Activated CD4-positive, CD25-positive, alpha-beta regulatory T cell treated with anti-CD3 and anti-CD28 coated beads, Interleukin-2, amount 50 U/mL, for 16 hours (primary cell): ENCODE data around the gene RFLNA.

Experiments used
- DNase-seq: peaks from one replicate; pipeline ENCODE4 v3.0.0-alpha.2; 2020; ENCODE audit warnings: low read depth, low spot score

RFLNA gene

DNA sequence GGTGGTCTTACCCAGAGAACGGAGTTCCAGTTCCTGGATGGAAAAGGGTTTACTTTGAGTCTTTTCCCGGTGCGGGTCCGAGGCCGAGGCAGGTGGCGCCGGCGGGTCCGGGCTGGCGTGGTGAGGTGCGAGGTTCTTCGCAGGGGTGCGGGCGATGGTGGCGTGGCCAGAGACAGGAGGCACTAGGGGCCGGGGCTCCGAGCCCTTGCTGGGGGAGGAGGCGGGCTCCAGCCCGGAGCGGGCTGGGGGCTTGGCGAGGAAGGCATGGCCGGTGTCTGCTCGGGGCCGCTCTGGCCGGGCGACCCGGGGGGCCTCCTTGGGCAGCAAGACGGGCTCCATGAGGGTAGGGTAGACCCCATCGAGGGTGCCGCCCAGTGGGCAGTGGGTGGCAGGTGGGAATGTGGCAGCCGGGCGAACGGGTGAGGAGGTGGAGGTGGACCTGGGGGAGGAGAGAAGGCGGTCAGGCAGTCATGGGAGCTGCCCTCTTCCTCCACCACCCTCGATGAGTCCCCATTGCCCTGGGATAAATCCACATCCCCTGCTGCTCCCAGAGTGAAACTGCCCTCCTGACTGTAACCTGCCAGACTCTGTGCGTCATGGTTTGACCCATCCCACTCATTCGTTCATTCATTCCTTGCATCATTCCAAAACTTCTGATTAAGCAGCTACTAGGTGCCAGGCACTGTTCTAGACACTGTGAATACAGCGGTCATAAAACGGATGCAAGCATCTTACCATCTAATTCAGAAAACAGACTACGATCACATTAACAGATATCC lies 42.0 kb downstream of the RFLNA start:
- no peak for DNase-seq

DNA sequence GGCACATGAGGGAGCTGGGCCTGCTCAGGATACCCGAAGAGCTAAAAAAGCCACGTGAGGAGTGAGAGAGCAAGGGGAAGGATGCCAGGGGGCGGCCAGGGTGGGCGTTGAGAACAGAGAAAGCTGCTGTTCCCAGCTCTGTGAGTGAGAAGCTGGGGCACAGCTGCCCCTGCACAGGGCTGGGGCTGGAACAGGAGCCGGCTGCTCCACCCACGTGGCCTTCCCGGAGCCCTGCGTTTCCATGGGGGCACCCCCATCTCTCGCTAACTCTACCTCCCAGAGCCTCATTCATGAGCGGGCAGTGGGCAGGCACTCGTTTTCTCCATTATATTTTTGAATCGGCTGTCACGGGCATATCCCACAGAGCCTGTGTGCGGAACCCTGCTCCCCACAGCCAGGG lies 42.7 kb downstream of the RFLNA start:
- DNase-seq, result no peak

DNA sequence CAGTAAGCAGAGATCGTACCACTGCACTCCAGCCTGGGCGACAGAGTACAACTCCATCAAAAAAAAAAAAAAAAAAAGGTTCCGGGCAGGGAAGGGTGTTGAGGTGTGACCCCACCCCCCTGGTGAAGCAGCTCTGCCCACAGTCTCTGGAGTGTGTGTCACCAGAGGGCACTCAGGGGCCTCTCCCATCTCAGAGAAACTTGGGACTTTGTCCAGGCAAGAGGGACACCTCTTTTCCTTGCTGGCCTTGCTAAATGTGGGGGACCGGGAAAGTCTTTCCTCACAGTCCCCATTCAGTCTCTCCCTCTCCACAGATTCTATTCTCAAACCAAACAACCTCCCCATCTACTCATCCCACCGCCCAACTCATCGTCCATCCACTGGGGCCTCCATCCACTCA lies 43.6 kb downstream of the RFLNA start:
- DNase-seq, result no peak

DNA sequence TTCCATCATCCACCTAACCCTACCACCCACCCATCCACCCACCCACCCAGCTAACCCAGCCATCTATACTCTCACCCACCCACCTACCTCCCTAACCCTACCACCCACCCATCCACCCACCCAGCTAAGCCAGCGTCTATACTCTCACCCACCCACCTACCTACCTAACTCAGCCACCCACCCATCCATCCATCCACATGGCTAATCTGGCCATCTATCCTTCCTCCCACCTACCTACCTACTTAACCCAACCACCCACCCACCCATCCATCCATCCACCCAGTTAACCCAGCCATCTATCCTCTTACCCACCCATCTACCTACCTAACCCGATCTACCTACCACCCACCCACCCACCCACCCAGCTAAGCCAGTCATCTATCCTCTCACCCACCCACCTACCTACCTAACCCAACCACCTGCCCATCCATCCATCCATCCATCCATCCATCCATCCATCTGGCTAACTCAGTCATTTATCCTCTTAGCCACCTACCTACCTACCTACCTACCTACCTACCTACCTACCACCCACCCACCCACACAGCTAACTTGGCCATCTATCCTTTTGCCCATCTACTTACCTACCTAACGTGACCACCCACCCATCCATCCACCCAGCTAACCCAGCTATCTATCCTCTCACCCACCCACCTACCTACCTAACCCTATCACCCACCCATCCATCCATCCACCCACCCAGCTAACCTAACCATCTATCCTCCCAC lies 44.1 kb downstream of the RFLNA start:
- DNase-seq, result no peak

DNA sequence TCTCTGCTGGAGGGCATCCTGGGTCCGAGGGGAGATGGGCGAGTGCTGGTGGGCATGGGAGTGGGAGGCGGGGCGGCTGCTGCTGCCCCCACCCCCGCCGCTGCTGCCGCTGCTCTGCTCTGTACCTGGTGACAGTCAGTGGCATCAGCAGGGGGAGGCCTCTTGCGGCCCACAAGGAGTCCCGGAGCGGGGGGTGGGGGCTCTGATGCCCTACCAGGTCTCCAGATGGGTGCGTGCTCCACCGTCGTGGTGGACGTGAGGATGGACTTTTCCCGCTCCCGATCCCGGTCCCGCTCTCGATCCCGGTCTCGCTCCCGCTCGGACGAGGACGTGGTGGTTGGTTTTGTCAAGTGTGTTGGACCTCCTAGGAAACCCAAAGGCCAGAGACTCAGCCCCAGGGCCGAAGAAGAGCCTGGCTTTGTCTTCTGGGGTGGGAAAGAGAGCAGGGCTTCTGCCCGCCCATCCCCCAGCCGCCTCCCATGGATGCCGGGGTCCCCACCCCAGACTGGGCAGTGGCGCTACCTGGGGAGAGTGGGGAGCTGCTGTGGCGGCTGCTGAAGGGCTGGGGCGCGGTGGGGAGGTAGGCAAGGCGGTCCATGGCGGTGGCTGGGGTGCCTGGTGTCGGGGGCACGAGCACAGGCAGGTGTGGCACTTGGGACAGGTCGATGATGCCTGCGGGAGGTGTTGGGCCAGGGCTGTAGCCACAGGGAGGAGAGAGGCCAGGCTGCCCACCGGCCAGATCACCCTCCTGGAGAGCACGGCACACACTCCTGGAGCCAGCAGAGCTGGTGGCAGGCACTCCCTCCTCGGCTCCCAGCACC lies 45.4 kb downstream of the RFLNA start:
- DNase-seq, result no peak

DNA sequence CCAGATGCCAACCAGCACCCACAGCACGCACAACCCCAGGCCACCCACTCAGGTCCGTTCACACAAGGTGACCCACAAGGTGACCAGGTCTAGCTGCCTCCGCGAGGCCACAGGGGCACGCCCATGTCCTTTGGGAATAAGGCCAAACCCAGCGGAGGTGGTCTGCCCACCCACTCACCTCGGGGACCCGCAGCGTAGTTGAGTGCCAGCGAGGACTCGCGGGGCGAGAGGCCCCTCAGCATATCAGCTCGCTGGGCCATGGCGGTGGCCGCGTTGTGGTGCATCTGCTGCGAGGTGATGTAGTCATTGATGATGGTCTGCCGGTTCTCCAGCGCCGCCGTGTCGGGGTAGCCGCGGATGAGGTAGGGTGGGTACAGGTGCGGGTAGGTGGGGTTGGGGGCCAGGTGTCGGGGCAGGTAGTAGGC lies 46.8 kb downstream of the RFLNA start:
- no peak for DNase-seq

DNA sequence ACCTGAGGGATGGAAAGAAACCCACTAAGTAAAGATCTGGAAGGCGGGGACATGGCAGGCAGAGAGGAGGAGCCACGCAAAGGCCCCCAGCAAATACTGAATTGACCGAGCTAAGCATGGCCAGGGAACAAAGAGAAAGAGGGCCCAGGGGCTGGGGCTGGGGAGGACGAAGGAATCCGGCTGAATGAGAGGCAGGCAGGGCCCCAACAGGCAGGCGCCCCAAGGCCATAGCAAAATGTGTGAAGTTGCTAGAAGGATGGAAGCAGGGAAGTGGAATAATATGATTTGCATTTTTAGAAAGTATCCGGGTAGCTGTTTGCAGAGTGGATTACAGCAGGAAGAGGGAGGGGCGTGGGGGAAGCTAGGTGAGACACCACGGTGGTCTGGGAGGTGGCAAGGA lies 49.1 kb downstream of the RFLNA start:
- DNase-seq, result no peak

DNA sequence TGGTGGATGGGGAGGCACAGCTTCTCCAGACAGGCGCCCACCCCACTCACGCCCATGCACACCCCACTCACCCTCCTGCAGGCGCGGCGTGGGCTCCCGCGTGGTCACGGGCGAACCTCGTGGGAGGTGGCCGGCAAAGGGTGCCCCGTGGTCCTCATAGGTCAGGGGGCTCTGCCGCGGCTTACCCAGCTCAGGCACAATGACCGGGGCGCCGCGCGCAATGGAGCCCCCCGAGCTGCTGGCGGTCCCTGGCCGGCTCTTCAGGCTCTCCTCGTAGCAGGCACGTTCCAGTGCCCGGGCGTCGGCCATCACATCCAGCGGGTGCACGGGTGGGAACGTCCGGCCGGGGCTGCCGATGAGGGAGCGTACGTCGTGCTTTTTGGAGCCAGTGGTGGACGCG lies 49.6 kb downstream of the RFLNA start:
- DNase-seq, result no peak

DNA sequence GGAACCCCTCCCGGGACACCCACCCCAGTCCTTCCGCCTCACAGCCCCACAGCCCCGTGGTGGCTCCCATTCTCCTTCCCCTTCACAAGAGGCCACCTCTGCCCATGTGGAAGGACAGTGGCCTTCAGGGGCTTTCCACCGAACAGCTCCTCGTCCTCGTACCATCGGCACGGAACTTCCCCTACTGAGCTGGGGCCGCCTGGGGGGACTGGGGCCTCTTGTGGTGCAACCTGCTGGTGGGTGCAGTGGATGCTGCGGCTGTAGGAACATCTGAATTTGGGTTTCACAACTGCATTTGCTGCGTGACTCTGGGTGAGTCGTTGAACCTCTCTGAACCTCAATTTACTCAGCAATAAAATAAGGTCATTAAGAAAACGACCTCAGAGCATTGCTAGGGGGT lies 50.9 kb downstream of the RFLNA start:
- no peak for DNase-seq

DNA sequence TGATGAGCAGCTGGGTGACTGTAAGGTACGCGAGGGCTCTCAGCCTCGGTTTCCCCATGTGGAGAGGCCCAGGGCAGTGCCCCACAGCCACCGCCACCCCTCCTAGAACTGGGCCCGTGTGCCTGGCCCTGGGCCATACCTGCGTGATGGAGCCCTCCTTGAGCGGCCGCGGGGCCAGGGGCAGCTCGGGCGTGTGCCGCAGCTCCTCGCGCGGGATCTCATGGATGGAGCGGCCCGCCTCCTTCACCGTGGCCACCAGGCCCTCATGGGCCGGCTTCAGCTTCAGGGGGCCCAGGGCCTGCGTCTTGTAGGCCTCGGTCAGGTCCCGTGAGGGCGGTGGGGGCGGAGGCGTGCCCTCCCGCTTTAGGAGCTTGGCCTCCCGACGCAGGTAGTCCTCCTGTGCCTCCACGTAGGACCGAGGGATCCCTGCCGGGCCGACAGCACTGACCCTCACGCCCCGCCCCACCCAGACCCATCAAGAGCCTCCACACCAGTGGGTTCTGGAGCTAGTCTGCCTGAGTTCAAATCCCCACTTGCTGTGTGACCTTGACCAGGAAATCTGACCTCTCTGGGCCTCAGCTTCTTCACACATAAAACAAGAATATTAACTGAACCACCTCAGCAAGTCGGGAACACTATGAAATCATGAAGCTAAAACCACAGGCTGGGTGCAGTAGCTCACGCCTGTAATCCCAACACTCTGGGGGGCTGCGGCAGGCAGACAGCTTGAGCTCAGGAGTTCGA lies 51.7 kb downstream of the RFLNA start:
- DNase-seq, result no peak

DNA sequence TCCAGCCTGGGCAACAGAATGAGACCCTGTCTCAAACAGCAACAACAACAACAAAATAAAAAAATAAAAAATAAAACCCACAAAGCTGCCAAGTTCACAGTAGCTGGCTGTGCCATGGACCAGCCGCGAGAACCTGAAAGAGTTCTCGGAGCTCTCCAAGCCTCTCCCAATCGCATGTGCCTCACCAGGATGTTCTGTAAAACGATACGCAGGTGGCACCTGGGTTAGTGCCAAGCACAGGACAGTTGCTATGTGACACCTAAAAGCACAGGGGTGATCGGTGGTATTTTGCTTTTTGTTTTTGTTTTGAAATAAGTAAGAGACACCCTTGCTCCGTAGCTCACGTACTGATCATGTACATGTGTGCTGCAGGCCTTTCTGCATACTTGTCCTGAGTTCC lies 52.4 kb downstream of the RFLNA start:
- DNase-seq, result no peak

DNA sequence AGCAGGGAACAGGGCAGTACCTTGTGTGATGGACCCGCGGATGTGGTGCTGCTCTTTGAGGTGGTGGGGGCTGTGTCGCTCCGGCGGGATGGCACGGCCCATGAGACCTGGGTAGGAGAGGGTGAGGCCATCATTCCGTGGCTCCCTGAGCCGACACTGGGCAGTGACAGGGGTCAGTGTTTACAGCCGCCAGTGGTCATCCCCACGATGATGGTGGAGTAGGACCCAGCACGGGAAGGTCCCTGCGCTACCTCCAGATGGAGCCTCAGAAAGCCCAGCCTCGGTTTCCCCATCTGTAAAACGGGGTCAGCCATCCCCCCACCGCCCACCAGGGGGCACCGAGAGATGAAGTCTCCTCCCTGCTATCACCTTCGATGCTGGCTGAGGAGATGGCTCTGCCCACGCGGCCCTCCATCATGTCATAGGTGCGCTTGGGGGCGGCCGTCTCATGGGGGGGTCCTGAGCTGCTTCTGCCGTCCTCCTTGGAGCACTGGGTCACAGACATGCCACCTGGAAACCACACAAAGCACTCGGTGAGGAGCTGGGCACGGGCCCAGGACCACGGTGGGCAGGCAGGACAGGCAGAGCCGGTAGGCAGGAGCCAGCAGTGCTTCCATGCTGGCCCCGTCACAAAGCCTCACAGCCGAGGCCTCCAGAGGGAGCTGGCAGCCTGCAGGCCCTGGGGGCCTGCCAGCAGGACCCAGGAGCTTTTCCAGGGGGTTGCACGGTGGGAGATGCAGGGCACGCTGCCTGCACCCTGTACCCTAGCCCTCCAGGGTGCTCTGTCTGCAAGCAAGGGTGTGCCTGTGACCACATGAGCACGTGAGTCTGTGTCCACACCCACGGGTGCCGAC lies 53.1 kb downstream of the RFLNA start:
- no peak for DNase-seq

DNA sequence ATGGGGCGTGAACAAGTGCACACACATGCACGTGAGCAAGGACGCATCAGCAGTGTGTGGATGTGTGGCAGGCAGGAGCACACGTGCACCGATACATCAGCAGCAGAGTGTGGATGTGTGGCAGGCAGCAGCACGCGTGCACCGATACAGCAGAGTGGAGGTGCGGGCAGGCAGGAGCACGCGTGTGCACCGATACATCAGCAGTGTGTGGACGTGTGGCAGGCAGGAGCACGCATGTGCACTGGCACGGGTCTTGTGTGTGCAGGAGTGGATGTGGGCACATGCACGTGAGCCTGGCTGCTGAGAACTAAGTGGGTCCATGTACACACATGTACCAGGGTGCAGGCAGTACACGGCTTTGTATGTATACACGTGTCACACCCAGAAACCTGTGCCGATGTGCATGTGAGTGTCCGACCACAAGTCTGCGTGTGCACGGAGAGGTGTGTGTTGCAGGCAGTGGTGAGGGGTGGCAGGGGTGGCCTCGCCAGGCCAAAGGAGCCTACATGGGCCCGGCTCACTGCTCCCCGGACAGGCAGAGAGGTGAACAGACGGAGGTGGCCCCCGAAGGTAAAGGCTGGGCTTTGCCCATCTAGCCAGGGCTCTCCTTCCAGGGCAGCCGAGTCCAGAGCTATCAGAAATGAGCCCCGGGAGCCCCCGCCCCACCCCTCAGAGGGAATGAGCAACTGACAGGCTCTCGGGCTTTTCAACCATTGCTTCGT lies 53.9 kb downstream of the RFLNA start:
- no peak for DNase-seq

DNA sequence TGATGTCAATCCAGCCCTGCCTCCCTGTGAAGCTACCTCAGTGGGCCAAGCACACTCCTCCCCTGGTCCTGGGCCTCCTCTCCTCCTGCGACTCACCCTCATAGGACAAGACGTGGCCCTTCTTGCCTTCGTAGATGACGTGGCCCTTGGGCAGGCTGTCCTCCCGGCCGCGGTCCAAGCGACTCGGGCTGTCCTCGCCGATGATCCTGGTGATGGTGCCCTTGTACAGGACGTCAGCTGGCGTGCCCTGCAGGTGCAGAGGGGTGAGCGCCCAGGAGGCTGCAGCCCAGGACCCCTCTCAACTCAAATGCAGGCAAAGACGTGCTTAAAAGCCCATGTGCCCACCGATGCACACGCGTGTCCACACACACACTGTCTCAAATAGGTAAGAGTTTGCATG lies 55.6 kb downstream of the RFLNA start:
- no peak for DNase-seq

DNA sequence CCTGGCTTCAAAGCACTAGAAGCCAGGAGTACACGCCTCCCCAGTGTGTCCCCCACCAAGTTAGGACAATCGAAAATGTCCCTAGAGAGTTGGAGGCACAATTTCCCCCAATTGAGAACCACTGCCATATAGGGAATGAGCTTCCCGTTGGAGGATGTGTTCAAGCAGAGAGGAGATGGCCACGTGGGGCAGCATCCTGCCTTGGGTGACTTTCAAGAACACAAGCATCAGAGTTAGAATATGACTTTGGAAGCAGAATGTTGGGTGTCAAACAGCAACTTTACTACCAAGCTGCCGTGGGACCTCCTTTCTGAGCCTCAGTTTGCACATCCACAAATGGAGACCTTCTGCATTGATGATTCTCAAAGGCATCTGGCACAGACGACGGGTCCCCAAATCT lies 56.5 kb downstream of the RFLNA start:
- DNase-seq, result no peak

DNA sequence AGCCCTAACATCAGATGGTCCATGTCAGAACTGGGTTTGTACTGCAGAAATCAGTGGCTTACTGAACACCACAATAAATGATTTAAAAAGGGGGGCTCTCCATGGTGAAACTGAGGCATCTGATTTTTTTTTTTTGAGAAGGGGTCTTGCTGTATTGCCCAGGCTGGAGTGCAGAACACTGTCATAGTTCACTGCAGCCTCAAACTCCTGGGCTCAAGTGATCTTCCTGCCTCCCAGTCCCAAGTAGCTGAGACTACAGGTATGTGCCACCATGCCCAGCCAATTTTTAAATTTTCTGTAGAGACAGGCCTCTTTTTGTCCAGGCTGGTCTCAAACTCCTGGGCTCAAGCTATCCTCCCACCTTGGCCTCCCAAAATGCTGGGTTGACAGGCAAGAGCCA lies 57.4 kb downstream of the RFLNA start:
- DNase-seq, result no peak

DNA sequence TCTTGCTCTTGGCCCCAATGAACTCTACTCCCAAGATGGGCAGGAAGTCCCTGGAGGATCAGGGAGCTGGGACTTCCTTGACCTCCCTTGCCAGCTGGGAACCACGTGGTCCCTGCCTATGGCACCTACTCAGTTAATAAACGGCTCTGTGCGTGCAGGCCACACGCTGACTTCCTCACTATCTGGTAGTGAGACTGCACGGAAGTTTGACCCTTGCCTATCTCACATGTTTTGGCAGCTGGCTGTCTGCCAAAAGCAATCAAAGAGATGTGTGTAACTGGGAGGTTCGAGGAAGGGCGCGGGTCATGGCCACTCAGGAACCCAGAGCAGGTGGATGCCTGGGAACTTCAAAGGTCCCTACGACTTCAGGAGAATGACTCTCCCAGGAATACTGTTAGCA lies 57.9 kb downstream of the RFLNA start:
- no peak for DNase-seq

DNA sequence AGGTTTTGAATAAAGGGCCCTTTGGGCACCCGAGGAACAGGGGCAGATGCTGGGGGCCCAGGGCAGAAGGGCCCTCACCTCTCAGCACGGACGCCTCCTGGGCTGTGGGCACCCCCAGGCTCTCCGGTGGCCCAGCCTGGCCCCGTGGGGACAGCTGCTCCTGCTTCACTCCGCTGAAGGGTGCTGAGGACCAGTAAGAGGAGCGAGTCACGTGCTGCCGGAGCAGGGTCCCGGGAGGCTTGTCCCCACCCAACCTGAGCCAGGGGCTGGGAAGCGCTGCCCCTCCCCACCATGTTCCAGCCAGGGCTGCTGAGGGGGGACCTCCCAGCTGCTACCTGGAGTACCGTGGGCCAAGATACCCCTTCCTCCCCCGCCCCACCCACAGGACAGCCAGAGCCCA lies 59.5 kb downstream of the RFLNA start:
- no peak for DNase-seq

DNA sequence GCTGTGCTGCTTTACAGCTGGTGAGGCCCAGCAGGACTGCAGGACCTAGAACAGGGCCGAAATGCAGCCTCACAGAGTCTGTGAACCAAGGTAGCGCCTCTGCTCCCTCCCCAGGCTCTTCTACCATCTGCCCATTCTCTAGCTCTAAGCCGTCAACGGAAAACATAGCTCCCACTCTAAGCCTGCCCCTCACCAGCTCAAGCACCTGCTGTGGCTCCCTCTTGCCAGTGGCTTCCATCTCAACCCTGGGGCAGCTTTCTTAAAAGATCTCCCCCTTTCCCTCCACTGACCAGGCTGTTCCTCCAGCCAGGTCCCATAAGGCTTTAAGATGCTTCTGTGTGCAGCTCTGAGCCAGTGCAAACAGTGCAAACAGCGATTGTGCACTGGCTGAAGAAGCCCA lies 61.3 kb downstream of the RFLNA start:
- no peak for DNase-seq

DNA sequence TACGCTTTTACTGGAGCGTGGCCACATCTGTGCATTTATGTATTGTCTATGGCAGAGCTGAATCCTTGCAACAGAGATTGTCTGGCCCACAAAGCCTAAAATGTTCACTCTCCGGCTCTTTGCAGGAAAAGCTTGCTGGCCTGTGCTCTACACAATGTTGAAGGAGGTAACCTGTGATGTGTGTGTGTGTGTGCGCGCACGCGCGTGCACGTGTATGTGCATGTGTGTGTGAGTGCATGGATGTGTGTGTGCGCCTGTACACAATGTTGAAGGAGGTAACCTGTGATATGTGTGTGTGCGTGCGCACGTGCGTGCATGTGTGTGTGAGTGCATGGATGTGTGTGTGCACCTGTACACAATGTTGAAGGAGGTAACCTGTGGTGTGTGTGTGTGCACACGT lies 62.7 kb downstream of the RFLNA start:
- no peak for DNase-seq
